HL-60 (cell line): ENCODE measurements around the gene OSGEPL1.

ENCODE experiments used
- DNase-seq, 2 experiments: peaks; one replicate each; pipeline ENCODE4 v3.0.0-alpha.2; 2010 to 2020; ENCODE audit warnings: low read depth in 1 of 2, low spot score in 1 of 2
- H3K27ac ChIP-seq: fragments of 250-450 bp; sonication (Bioruptor Pico); replicated peaks from 2 replicates; pipeline ENCODE4 v1.5.1; 2020; ENCODE audit warnings: mild to moderate bottlenecking, moderate library complexity
- H3K27me3 ChIP-seq: fragments of 250-450 bp; sonication (Bioruptor Pico); 2 replicates; pipeline ENCODE4 v1.5.1; 2021; ENCODE audit warnings: mild to moderate bottlenecking, moderate library complexity; ENCODE audit not compliant: insufficient read depth, poor library complexity, severe bottlenecking
- H3K4me3 ChIP-seq: replicated peaks from 2 replicates; pipeline ENCODE4 v1.5.1; 2011; ENCODE audit warnings: mild to moderate bottlenecking, control low read depth, low read length; ENCODE audit not compliant: insufficient read depth
- GABPA ChIP-seq: IDR thresholded peaks from 2 replicates; pipeline ENCODE4 v1.6.1; 2012; ENCODE audit warnings: low read depth
- POLR2AphosphoS5 ChIP-seq: IDR thresholded peaks from 2 replicates; pipeline ENCODE4 v1.6.1; 2012; ENCODE audit warnings: low read depth
- SPI1 ChIP-seq: IDR thresholded peaks from 2 replicates; pipeline ENCODE4 v1.6.1; 2012; ENCODE audit warnings: low read depth, mild to moderate bottlenecking, borderline replicate concordance
- TF ChIP-seq, protein P1 (sequence below): IDR thresholded peaks from 2 replicates; pipeline ENCODE4 v1.6.1; 2012; ENCODE audit warnings: low read depth; ENCODE audit not compliant: insufficient replicate concordance
- TF ChIP-seq, protein P2 (sequence below): IDR thresholded peaks from one replicate; pipeline ENCODE4 v1.5.1; 2011; ENCODE audit warnings: low read length, control low read depth, inconsistent platforms; ENCODE audit not compliant: insufficient read depth

The OSGEPL1 gene

DNA sequence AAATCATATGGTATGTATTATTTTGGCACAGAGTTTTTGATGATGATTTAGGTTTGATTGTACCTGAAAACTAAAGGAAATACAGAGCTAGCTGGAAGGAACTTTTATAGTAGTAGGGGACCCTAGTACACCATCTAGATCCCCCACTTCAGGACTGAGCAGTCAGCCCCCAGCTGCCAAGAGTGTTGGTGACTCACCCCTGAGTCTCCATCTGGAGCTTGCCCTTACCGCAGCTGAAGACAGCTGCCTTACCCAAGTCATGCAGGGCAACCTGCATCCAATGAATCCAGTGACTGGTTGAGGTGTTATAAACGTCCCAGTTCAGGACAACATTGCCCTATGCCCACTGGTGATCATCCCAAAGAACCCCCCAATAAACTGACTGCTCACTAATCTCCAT is 36.9 kb upstream of the OSGEPL1 start:
- Histone ChIP-seq H3K27ac (no peak overlapping the region), H3K27me3 (no peaks in the 10 kb centered on the region), H3K4me3 (no peak overlapping the region)
- TF ChIP-seq, protein P1, sequence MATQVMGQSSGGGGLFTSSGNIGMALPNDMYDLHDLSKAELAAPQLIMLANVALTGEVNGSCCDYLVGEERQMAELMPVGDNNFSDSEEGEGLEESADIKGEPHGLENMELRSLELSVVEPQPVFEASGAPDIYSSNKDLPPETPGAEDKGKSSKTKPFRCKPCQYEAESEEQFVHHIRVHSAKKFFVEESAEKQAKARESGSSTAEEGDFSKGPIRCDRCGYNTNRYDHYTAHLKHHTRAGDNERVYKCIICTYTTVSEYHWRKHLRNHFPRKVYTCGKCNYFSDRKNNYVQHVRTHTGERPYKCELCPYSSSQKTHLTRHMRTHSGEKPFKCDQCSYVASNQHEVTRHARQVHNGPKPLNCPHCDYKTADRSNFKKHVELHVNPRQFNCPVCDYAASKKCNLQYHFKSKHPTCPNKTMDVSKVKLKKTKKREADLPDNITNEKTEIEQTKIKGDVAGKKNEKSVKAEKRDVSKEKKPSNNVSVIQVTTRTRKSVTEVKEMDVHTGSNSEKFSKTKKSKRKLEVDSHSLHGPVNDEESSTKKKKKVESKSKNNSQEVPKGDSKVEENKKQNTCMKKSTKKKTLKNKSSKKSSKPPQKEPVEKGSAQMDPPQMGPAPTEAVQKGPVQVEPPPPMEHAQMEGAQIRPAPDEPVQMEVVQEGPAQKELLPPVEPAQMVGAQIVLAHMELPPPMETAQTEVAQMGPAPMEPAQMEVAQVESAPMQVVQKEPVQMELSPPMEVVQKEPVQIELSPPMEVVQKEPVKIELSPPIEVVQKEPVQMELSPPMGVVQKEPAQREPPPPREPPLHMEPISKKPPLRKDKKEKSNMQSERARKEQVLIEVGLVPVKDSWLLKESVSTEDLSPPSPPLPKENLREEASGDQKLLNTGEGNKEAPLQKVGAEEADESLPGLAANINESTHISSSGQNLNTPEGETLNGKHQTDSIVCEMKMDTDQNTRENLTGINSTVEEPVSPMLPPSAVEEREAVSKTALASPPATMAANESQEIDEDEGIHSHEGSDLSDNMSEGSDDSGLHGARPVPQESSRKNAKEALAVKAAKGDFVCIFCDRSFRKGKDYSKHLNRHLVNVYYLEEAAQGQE: no peak
- TF ChIP-seq SPI1: no peak
- no peak for DNase-seq

GRCh38 chr2:189799030-189799331 is 36.4 kb upstream of the OSGEPL1 start:
- Histone ChIP-seq H3K27me3 (no peaks in the 10 kb centered on the region), H3K27ac (no peak overlapping the region), H3K4me3 (no peak overlapping the region)
- DNase-seq: no peak
- no peak for TF ChIP-seq SPI1
- TF ChIP-seq, protein P1: no peak
- TF ChIP-seq GABPA: no peak
- TF ChIP-seq, protein P2, sequence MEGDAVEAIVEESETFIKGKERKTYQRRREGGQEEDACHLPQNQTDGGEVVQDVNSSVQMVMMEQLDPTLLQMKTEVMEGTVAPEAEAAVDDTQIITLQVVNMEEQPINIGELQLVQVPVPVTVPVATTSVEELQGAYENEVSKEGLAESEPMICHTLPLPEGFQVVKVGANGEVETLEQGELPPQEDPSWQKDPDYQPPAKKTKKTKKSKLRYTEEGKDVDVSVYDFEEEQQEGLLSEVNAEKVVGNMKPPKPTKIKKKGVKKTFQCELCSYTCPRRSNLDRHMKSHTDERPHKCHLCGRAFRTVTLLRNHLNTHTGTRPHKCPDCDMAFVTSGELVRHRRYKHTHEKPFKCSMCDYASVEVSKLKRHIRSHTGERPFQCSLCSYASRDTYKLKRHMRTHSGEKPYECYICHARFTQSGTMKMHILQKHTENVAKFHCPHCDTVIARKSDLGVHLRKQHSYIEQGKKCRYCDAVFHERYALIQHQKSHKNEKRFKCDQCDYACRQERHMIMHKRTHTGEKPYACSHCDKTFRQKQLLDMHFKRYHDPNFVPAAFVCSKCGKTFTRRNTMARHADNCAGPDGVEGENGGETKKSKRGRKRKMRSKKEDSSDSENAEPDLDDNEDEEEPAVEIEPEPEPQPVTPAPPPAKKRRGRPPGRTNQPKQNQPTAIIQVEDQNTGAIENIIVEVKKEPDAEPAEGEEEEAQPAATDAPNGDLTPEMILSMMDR: no peak
- TF ChIP-seq POLR2AphosphoS5: no peak

- H3K27me3 ChIP-seq: no peaks in the 10 kb centered on the region
- H3K4me3 ChIP-seq: no peak overlapping the region
- peak in 1 of 2 experiments; percentile 9 for DNase-seq
- TF ChIP-seq GABPA: no peak
- TF ChIP-seq, protein P2: peak; percentile 25
- TF ChIP-seq, protein P1: peak; percentile 85
- TF ChIP-seq SPI1: peak; percentile 62; the same call in 1 of the 2 replicates
- TF ChIP-seq POLR2AphosphoS5: no peak
- H3K27ac ChIP-seq: no peak overlapping the region
Observed at GRCh38 chr2:189798312-189799029, 35.9 kb upstream of the OSGEPL1 start.
